ENCODE data around the gene LPAR1. TPM values are rescaled to one million over a fixed set of nuclear protein-coding genes. Genes with fewer than 3 reads are reported as not detected.

LPAR1 gene
- total and polyA plus RNA-seq, 9 of the 15 experiments (the other 6 are each of a cell fraction or from before 2014, with no cell fraction given), result 0.13 TPM; not detected in 8

GRCh38 chr9:110979636-110980035, 58.6 kb downstream of the LPAR1 start:
- TF ChIP-seq NFYB (IDR thresholded peaks at IDR 0.05; ENCODE audit: extremely low read depth, insufficient read length) (no peak), STAG1 (CRISPR knock-in tag; IDR thresholded peaks at IDR 0.05; ENCODE audit: borderline replicate concordance) (no peak), TOE1 (IDR thresholded peaks at IDR 0.05; ENCODE audit: borderline replicate concordance) (no peak), TOE1 (CRISPR knock-in tag; IDR thresholded peaks at IDR 0.05; ENCODE audit: borderline replicate concordance, low read depth) (no peak), CC2D1A (IDR thresholded peaks at IDR 0.05) (no peak), ZNF695 (CRISPR knock-in tag; IDR thresholded peaks at IDR 0.05) (no peak), NR4A1 (CRISPR knock-in tag; IDR thresholded peaks at IDR 0.05) (no peak), NR4A1 (tag; IDR thresholded peaks at IDR 0.05) (no peak), PTRF (tag; IDR thresholded peaks at IDR 0.05) (no peak), HNRNPL (IDR thresholded peaks at IDR 0.05; ENCODE audit: low read depth, low read length) (no peak)
- Histone ChIP-seq H4K20me1 (replicated peaks; ENCODE audit: control insufficient read depth, insufficient read depth, low read length) (no peaks in the 10 kb centered on the region), H3K79me2 (ENCODE audit: control insufficient read depth, insufficient read depth, low read length) (no peaks in the 10 kb centered on the region), H3K4me2 (ENCODE audit: insufficient read depth, low read length) (no peak overlapping the region), H3K4me1 (replicated peaks in 1 of 2; ENCODE audit: control insufficient read depth in 2 of 2, insufficient read depth in 2 of 2, low read length in 2 of 2) (no peaks in the 10 kb centered on the region), H3K9me3 (replicated peaks; ENCODE audit: control insufficient read depth, insufficient read depth, low read depth, low read length) (no peaks in the 10 kb centered on the region), H2AFZ (ENCODE audit: low read depth, low read length) (no peak overlapping the region), H3K27ac (ENCODE audit: extremely low read depth, low read depth, low read length) (no peak overlapping the region), H3K9me1 (ENCODE audit: control insufficient read depth, insufficient read depth, low read length) (no peaks in the 10 kb centered on the region), H3K27me3 (ENCODE audit: control insufficient read depth in 2 of 2, insufficient read depth in 2 of 2, low read length in 2 of 2) (no peaks in the 10 kb centered on the region), H3K36me3 (ENCODE audit: control insufficient read depth, insufficient read depth, low read length) (no peaks in the 10 kb centered on the region), H3K9ac (ENCODE audit: insufficient read depth in 1 of 2, low read depth in 2 of 2, low read length in 2 of 2) (no peak overlapping the region), H3K4me3 (no peak overlapping the region)
- intact Hi-C loops (cut with micrococcal nuclease), result no loop called here
- no TSS peak for BruUV-seq (replicated peaks)
- ChIA-PET CTCF (ENCODE audit: low intra/inter-chr PET ratio) (no interaction called here), POLR2A (no interaction called here)
- FAIRE-seq (no peak), ATAC-seq (no peak), DNase-seq (ENCODE audit: extremely low read depth in 1 of 4, low spot score in 3 of 4) (no peak)
- in situ Hi-C loops (cut with MboI), result no loop called here

Data from K562 (cell line).